ENCODE data around the gene CDH20.

The CDH20 gene

GRCh38 chr18:61336766-61337165, 3.5 kb downstream of the CDH20 start:
- no peak overlapping the region for H3K4me3 ChIP-seq (ENCODE audit: control insufficient read depth, low read depth, low read length)
- TF ChIP-seq CTCF (conservative IDR thresholded peaks at IDR 0.05; ENCODE audit: control insufficient read depth, insufficient read depth, low read depth, low read length), result no peak
- DNase-seq (ENCODE audit: low read depth), result no peak

- no peak for DNase-seq (ENCODE audit: low read depth)
- TF ChIP-seq CTCF (conservative IDR thresholded peaks at IDR 0.05; ENCODE audit: control insufficient read depth, insufficient read depth, low read depth, low read length), result no peak
- H3K4me3 ChIP-seq (ENCODE audit: control insufficient read depth, low read depth, low read length), result no peak overlapping the region
Measured at GRCh38 chr18:61337527-61337926, 4.3 kb downstream of the CDH20 start.

GRCh38 chr18:61340148-61340547, 6.9 kb downstream of the CDH20 start:
- TF ChIP-seq CTCF (conservative IDR thresholded peaks at IDR 0.05; ENCODE audit: control insufficient read depth, insufficient read depth, low read depth, low read length), result no peak
- DNase-seq (ENCODE audit: low read depth), result no peak
- H3K4me3 ChIP-seq (ENCODE audit: control insufficient read depth, low read depth, low read length), result no peak overlapping the region

- no peak for TF ChIP-seq CTCF (conservative IDR thresholded peaks at IDR 0.05; ENCODE audit: control insufficient read depth, insufficient read depth, low read depth, low read length)
- H3K4me3 ChIP-seq (ENCODE audit: control insufficient read depth, low read depth, low read length), result no peak overlapping the region
- no peak for DNase-seq (ENCODE audit: low read depth)
Measured at GRCh38 chr18:61348230-61348629, 15.0 kb downstream of the CDH20 start.

GRCh38 chr18:61350578-61350977, 17.3 kb downstream of the CDH20 start:
- DNase-seq (ENCODE audit: low read depth), result peak; percentile 26
- no peak for TF ChIP-seq CTCF (conservative IDR thresholded peaks at IDR 0.05; ENCODE audit: control insufficient read depth, insufficient read depth, low read depth, low read length)
- no peak overlapping the region for H3K4me3 ChIP-seq (ENCODE audit: control insufficient read depth, low read depth, low read length)

- no peak for TF ChIP-seq CTCF (conservative IDR thresholded peaks at IDR 0.05; ENCODE audit: control insufficient read depth, insufficient read depth, low read depth, low read length)
- no peak overlapping the region for H3K4me3 ChIP-seq (ENCODE audit: control insufficient read depth, low read depth, low read length)
Measured at GRCh38 chr18:61352059-61352458, 18.8 kb downstream of the CDH20 start.

GRCh38 chr18:61352611-61353010, 19.4 kb downstream of the CDH20 start:
- peak; percentile 31 for DNase-seq (ENCODE audit: low read depth)
- H3K4me3 ChIP-seq (ENCODE audit: control insufficient read depth, low read depth, low read length), result no peak overlapping the region
- no peak for TF ChIP-seq CTCF (conservative IDR thresholded peaks at IDR 0.05; ENCODE audit: control insufficient read depth, insufficient read depth, low read depth, low read length)

More at GRCh38 chr18:61352059-61352458, 18.8 kb downstream of the CDH20 start:
- DNase-seq (ENCODE audit: low read depth), result no peak

All from fibroblast of mammary gland (primary cell).